HEK293 (cell line): ENCODE results near the gene ARHGAP26.

Experiments
- IKZF3 ChIP-seq: fragments of 450-650 bp; IDR thresholded peaks from 2 replicates; pipeline ENCODE4 v1.5.0; 2018; ENCODE audit warnings: missing biosample characterization, mild to moderate bottlenecking, missing genetic modification characterization, moderate library complexity
- KLF10 ChIP-seq: fragments of 450-650 bp; IDR thresholded peaks from 2 replicates; pipeline ENCODE4 v1.5.1; 2018; ENCODE audit warnings: missing biosample characterization, mild to moderate bottlenecking, missing genetic modification characterization
- SP2 ChIP-seq: fragments of 450-650 bp; formaldehyde crosslinking; IDR thresholded peaks from 2 replicates; pipeline ENCODE4 v1.5.1; 2016; ENCODE audit warnings: missing biosample characterization, missing genetic modification characterization
- TCF7L2 ChIP-seq: IDR thresholded peaks from 2 replicates; pipeline ENCODE4 v1.6.1; 2011; ENCODE audit warnings: low read depth, mild to moderate bottlenecking, inconsistent platforms, low read length, moderate library complexity, borderline replicate concordance
- ZNF10 ChIP-seq: fragments of 450-650 bp; formaldehyde crosslinking; IDR thresholded peaks from 2 replicates; pipeline ENCODE4 v1.5.1; 2017; ENCODE audit warnings: missing biosample characterization, missing genetic modification characterization
- ZNF266 ChIP-seq: fragments of 450-650 bp; formaldehyde crosslinking; IDR thresholded peaks from 2 replicates; pipeline ENCODE4 v1.5.1; 2016; ENCODE audit warnings: missing biosample characterization, missing genetic modification characterization, low read depth
- ZNF274 ChIP-seq, 2 experiments: fragments of 200-500 bp in 1 of 2; fragments of 450-650 bp in 1 of 2; sonication (Bioruptor generic) in 1 of 2; formaldehyde crosslinking in 1 of 2; IDR thresholded peaks; 2 replicates each; pipeline versions ENCODE4 v1.5.1 to v1.6.1; 2014 to 2016; ENCODE audit warnings: borderline replicate concordance in 1 of 2, inconsistent platforms in 1 of 2, low read length in 1 of 2, missing biosample characterization in 1 of 2, missing genetic modification characterization in 1 of 2
- ZNF423 ChIP-seq: fragments of 450-650 bp; formaldehyde crosslinking; IDR thresholded peaks from 2 replicates; pipeline ENCODE4 v1.5.1; 2016; ENCODE audit warnings: missing biosample characterization, missing genetic modification characterization
- ZNF768 ChIP-seq: fragments of 450-650 bp; formaldehyde crosslinking; IDR thresholded peaks from 2 replicates; pipeline ENCODE4 v1.5.1; 2018; ENCODE audit warnings: missing biosample characterization, mild to moderate bottlenecking, missing genetic modification characterization
- TF ChIP-seq, protein P1 (sequence below): fragments of 450-650 bp; formaldehyde crosslinking; IDR thresholded peaks from 2 replicates; pipeline ENCODE4 v1.5.1; 2016; ENCODE audit warnings: missing biosample characterization, missing genetic modification characterization
- TF ChIP-seq, protein P2 (sequence below): fragments of 450-650 bp; formaldehyde crosslinking; IDR thresholded peaks from 2 replicates; pipeline ENCODE4 v1.5.1; 2016; ENCODE audit warnings: missing biosample characterization, missing genetic modification characterization, low read depth
- TF ChIP-seq, protein P3 (sequence below): fragments of 450-650 bp; formaldehyde crosslinking; IDR thresholded peaks from 2 replicates; pipeline ENCODE4 v1.5.1; 2016; ENCODE audit warnings: missing biosample characterization, missing genetic modification characterization
- TF ChIP-seq, protein P4 (sequence below): fragments of 450-650 bp; formaldehyde crosslinking; IDR thresholded peaks from 2 replicates; pipeline ENCODE4 v1.5.1; 2016; ENCODE audit warnings: missing biosample characterization, missing genetic modification characterization
- TF ChIP-seq, protein P5 (sequence below): IDR thresholded peaks from 2 replicates; pipeline ENCODE4 v1.6.1; 2011; ENCODE audit warnings: mild to moderate bottlenecking, low read depth, low read length, borderline replicate concordance

DNA sequence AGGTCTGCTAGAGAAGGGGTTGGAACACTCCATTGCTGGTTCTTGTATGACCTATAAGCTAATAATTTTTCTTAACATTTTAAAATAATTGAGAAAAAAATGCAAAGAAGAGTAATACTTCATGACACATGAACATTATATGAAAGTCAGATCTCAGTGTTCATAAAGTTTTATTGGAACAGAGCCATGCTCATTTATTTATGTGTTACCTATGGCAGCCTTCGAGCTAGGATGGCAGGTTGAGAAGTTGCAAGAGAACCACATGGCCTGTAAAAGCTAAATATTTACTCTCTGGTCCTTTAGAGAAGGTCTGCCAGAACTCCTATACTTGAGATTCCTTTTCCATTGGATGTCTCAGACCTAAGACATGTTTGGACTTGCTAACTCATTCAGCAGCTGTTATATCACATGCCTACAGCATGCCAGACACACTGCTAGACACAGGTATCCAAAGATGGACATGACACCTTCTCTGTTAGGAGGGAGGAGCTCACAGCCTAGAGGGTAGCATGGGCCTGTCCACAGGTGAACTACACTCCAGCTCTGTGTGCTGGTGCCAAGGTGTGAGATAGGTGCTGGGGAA lies 304.3 kb downstream of the ARHGAP26 start:
- TF ChIP-seq, protein P1, sequence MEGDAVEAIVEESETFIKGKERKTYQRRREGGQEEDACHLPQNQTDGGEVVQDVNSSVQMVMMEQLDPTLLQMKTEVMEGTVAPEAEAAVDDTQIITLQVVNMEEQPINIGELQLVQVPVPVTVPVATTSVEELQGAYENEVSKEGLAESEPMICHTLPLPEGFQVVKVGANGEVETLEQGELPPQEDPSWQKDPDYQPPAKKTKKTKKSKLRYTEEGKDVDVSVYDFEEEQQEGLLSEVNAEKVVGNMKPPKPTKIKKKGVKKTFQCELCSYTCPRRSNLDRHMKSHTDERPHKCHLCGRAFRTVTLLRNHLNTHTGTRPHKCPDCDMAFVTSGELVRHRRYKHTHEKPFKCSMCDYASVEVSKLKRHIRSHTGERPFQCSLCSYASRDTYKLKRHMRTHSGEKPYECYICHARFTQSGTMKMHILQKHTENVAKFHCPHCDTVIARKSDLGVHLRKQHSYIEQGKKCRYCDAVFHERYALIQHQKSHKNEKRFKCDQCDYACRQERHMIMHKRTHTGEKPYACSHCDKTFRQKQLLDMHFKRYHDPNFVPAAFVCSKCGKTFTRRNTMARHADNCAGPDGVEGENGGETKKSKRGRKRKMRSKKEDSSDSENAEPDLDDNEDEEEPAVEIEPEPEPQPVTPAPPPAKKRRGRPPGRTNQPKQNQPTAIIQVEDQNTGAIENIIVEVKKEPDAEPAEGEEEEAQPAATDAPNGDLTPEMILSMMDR (tag by site-specific recombination): no peak
- TF ChIP-seq, protein P2, sequence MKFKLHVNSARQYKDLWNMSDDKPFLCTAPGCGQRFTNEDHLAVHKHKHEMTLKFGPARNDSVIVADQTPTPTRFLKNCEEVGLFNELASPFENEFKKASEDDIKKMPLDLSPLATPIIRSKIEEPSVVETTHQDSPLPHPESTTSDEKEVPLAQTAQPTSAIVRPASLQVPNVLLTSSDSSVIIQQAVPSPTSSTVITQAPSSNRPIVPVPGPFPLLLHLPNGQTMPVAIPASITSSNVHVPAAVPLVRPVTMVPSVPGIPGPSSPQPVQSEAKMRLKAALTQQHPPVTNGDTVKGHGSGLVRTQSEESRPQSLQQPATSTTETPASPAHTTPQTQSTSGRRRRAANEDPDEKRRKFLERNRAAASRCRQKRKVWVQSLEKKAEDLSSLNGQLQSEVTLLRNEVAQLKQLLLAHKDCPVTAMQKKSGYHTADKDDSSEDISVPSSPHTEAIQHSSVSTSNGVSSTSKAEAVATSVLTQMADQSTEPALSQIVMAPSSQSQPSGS (tag by site-specific recombination): no peak
- TF ChIP-seq, protein P3, sequence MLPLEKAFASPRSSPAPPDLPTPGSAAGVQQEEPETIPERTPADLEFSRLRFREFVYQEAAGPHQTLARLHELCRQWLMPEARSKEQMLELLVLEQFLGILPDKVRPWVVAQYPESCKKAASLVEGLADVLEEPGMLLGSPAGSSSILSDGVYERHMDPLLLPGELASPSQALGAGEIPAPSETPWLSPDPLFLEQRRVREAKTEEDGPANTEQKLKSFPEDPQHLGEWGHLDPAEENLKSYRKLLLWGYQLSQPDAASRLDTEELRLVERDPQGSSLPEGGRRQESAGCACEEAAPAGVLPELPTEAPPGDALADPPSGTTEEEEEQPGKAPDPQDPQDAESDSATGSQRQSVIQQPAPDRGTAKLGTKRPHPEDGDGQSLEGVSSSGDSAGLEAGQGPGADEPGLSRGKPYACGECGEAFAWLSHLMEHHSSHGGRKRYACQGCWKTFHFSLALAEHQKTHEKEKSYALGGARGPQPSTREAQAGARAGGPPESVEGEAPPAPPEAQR: no peak
- TF ChIP-seq SP2 (no peak), KLF10 (tag by site-specific recombination) (no peak), ZNF266 (tag by site-specific recombination) (no peak), ZNF423 (no peak), IKZF3 (tag by site-specific recombination) (no peak), ZNF274 (IDR thresholded peaks at IDR 0.05; ENCODE audit: low read length) (no peak), ZNF274 (tag by site-specific recombination; IDR thresholded peaks at IDR 0.05; ENCODE audit: borderline replicate concordance) (no peak), TCF7L2 (no peak), ZNF10 (tag by site-specific recombination) (no peak), ZNF768 (tag by site-specific recombination) (no peak)
- TF ChIP-seq, protein P4, sequence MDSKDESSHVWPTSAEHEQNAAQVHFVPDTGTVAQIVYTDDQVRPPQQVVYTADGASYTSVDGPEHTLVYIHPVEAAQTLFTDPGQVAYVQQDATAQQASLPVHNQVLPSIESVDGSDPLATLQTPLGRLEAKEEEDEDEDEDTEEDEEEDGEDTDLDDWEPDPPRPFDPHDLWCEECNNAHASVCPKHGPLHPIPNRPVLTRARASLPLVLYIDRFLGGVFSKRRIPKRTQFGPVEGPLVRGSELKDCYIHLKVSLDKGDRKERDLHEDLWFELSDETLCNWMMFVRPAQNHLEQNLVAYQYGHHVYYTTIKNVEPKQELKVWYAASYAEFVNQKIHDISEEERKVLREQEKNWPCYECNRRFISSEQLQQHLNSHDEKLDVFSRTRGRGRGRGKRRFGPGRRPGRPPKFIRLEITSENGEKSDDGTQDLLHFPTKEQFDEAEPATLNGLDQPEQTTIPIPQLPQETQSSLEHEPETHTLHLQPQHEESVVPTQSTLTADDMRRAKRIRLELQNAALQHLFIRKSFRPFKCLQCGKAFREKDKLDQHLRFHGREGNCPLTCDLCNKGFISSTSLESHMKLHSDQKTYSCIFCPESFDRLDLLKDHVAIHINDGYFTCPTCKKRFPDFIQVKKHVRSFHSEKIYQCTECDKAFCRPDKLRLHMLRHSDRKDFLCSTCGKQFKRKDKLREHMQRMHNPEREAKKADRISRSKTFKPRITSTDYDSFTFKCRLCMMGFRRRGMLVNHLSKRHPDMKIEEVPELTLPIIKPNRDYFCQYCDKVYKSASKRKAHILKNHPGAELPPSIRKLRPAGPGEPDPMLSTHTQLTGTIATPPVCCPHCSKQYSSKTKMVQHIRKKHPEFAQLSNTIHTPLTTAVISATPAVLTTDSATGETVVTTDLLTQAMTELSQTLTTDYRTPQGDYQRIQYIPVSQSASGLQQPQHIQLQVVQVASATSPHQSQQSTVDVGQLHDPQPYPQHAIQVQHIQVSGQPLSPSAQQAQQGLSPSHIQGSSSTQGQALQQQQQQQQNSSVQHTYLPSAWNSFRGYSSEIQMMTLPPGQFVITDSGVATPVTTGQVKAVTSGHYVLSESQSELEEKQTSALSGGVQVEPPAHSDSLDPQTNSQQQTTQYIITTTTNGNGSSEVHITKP (tag by site-specific recombination): no peak
- TF ChIP-seq, protein P5, sequence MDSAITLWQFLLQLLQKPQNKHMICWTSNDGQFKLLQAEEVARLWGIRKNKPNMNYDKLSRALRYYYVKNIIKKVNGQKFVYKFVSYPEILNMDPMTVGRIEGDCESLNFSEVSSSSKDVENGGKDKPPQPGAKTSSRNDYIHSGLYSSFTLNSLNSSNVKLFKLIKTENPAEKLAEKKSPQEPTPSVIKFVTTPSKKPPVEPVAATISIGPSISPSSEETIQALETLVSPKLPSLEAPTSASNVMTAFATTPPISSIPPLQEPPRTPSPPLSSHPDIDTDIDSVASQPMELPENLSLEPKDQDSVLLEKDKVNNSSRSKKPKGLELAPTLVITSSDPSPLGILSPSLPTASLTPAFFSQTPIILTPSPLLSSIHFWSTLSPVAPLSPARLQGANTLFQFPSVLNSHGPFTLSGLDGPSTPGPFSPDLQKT: no peak
